ENCODE data around the gene KRTAP5-4. TPM values are rescaled to one million over a fixed set of nuclear protein-coding genes. Genes with fewer than 3 reads are reported as not detected.
"Not testable (repeated sequence)": the region's sequence is repeated elsewhere in the genome, so short reads cannot be mapped to it uniquely, and the experiment has no call there.

The KRTAP5-4 gene
- total and polyA plus RNA-seq, 11 donors = not detected

DNA sequence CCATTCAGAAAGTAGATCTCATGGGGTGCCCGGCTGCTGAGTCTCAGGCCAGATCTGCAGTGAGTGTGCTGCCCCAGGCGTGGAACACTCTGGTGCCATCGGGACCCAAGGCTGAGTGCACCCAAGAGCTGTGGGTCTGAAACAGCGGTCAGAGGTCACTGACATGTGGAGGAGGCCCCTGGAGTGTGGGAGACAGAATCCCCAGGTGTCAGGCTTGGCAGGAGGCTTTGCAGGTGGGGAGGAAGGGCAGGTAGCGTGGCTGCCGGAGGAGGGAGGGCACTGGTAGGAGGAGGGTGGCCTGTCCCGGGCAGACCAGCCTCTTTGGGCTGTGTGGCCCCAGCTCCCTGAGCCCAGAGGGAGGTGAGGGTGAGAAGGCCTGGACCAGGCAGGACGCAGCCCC lies 43.4 kb upstream of the KRTAP5-4 start:
- no peak for ATAC-seq
- Histone ChIP-seq H3K9me3 (no peaks in the 10 kb centered on the region), H3K4me3 (no peak overlapping the region), H3K36me3 (no peaks in the 10 kb centered on the region), H3K27me3 (peaks cover 0 to 20% (median 4%) of the 10 kb centered on the region in 9 donors), H3K4me1 (peaks cover 0 to 8% (median 0%) of the 10 kb centered on the region in 12 donors), H3K27ac (no peak overlapping the region)
- no peak for DNase-seq
- WGBS, 4 donors = 78 to 100% (median 81%) methylated on average over 3 to 6 of the region's 8 CpGs; no CpG with 5 or more reads in 1 of the 4 donors
- intact Hi-C loops (cut with DNase I) = no loop called here
- TF ChIP-seq, protein P1, sequence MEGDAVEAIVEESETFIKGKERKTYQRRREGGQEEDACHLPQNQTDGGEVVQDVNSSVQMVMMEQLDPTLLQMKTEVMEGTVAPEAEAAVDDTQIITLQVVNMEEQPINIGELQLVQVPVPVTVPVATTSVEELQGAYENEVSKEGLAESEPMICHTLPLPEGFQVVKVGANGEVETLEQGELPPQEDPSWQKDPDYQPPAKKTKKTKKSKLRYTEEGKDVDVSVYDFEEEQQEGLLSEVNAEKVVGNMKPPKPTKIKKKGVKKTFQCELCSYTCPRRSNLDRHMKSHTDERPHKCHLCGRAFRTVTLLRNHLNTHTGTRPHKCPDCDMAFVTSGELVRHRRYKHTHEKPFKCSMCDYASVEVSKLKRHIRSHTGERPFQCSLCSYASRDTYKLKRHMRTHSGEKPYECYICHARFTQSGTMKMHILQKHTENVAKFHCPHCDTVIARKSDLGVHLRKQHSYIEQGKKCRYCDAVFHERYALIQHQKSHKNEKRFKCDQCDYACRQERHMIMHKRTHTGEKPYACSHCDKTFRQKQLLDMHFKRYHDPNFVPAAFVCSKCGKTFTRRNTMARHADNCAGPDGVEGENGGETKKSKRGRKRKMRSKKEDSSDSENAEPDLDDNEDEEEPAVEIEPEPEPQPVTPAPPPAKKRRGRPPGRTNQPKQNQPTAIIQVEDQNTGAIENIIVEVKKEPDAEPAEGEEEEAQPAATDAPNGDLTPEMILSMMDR (IDR thresholded peaks at IDR 0.05) = no peak
- no peak for TF ChIP-seq POLR2A (IDR thresholded peaks at IDR 0.05)

DNA sequence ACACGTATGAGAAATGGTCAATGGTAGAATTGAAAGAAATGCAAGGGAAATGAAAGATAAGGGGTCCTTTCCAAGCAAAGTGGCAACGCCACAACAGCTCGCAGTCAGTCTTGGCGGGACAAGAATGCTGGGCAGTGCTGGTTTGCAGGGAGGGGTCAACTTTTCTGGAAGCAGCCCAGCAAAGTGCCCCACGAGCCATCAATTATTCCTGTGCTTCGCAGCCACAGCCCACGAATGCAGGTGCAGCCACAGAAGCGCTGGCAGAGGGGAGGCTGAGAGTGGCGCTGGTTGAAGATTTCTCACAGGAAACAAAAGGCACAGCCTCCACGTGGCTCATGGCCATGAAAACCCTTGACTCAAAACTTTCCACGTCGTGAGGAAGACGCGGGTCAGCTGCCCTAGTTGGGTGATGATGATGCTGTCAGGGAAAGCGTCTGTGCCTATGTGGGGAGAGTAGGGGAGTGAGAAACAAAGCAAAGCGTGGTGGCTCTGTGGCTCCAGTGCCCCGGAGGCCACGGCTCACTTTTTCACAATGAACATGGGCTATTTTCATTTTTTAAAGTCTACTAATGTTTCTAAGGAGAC lies 40.9 kb upstream of the KRTAP5-4 start:
- DNase-seq; H3K9me3 ChIP-seq; H3K4me3 ChIP-seq; ATAC-seq; H3K27ac ChIP-seq; intact Hi-C loops (cut with DNase I); H3K4me1 ChIP-seq; H3K36me3 ChIP-seq: not testable (repeated sequence)
- peaks cover 0 to 12% (median 0%) of the 10 kb centered on the region in 9 donors for H3K27me3 ChIP-seq
- WGBS, 4 donors = 76 to 78% (median 77%) methylated on average over 18 of the region's 18 CpGs

DNA sequence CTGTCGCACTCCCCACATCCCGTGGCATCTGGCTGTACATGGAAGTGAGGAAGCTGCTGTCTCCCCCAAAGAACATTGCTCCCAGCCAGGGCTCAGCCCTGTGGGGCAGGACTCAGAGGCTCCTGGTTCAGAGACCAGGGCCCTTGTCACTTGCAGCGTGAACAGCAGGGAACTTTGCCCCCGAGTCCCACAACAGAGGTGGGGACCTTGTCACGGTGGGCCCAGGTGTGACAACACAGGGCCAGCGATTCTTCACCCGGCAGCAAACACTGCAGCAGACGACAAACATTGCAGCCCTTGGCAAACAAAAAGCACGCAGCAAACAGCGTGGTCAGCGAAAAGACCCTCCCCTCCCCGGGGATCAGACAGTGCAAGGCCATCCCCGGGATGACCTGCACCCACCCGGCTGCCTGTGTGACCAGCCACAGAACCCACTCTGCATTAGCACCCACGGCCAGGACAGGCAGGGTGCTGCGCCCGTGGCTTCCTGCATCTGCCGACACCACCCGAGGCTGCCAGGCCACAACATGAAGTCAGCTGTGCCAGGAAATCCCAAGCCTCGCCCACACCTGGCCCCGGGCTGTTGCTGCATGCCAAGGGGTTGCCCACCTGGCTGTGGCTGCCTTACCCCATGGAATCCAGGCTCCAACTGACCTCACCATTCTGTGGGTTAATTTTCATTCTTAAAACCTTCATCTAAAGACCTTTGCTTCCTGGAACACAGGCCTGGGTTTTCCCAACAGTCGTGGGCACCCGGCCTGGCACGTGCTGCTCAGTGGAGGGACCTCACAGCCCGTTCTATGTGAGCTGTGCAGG lies 39.7 kb upstream of the KRTAP5-4 start:
- H3K4me3 ChIP-seq; H3K9me3 ChIP-seq; ATAC-seq; H3K27ac ChIP-seq; DNase-seq; intact Hi-C loops (cut with DNase I); H3K4me1 ChIP-seq; H3K36me3 ChIP-seq: not testable (repeated sequence)
- peaks cover 0 to 12% (median 0%) of the 10 kb centered on the region in 9 donors for H3K27me3 ChIP-seq
- 79 to 88% (median 85%) methylated on average over 2 to 22 of the region's 25 CpGs for WGBS, 4 donors

DNA sequence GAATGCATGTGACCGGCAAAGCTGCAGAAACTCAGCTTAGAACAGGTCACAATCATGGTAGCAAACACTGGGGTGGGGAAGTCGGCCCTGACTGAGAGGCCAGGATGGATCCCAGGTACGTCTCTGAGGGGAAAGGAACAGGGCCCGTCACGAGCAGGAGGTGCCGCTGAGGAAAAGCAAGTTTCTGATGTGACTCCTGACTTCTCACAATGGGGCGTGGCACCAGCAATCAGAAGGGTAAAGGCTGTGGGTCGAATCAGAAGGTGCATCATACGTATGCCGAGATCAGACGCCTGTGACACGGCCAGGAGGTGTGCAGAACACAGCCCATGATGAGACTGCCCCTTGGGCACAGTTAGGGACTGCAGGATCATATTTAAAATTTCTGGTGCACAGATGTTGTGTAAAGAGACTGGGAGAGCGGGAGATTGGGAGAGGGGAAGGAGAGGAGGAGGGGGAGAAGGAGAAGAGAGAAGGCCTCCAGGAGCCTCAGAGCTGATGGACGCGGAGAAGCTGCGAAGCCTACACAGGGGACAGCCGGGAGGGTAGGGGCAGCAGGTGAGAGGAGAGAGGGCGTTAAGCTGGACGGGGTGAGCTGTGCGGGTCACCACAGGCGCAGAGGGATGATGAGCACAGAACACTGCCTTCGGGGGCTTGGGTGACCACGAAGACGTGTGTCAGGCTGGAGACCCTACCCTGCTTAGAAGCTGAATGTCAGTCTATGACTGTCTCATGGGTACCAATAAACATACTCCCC lies 38.4 kb upstream of the KRTAP5-4 start:
- no peak for ATAC-seq
- WGBS, 4 donors = 77 to 84% (median 81%) methylated on average over 24 of the region's 24 CpGs
- TF ChIP-seq POLR2A (IDR thresholded peaks at IDR 0.05) = no peak
- TF ChIP-seq, protein P1 (IDR thresholded peaks at IDR 0.05) = no peak
- Histone ChIP-seq H3K9me3 (no peaks in the 10 kb centered on the region), H3K4me3 (no peak overlapping the region), H3K4me1 (no peaks in the 10 kb centered on the region), H3K36me3 (no peaks in the 10 kb centered on the region), H3K27me3 (peaks cover 0 to 20% (median 0%) of the 10 kb centered on the region in 9 donors), H3K27ac (no peak overlapping the region)
- DNase-seq = peak in 1 of 5 donors; percentile 7
- intact Hi-C loops (cut with DNase I) = no loop called here

DNA sequence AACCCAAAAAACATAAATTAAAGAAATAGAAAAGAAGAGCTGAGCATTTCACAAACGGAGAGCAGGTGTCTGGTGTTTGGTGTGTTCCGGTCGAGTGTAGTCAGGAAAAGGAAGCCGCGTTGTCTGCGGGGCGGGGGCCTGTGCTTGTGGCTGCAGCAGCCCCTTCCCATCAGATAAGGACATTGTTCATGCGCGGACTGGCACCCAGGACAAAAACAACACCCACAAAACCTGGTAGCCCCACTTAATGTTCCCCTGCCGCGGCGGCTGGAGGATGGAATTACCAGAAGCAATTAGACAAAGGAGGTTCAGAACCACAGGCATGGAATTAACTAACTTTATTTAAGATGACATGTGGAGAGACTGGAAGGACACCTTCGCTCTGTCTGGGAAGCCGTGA lies 37.6 kb upstream of the KRTAP5-4 start:
- 52 to 61% (median 57%) methylated on average over 14 of the region's 14 CpGs for WGBS, 4 donors
- Histone ChIP-seq H3K36me3 (no peaks in the 10 kb centered on the region), H3K27ac (no peak overlapping the region), H3K4me3 (no peak overlapping the region), H3K9me3 (no peaks in the 10 kb centered on the region), H3K4me1 (no peaks in the 10 kb centered on the region), H3K27me3 (peaks cover 0 to 28% (median 0%) of the 10 kb centered on the region in 9 donors)
- ATAC-seq (no peak), DNase-seq (no peak)
- intact Hi-C loops (cut with DNase I) = loop anchor here in 1 of 10 donors (10.0 kb wide), 1 partner anchor 495 kb away; no protein-coding TSS in a partner anchor
- TF ChIP-seq, protein P1 (IDR thresholded peaks at IDR 0.05) = no peak
- no peak for TF ChIP-seq POLR2A (IDR thresholded peaks at IDR 0.05)
